KMS-11 (cell line): ENCODE results near the gene BLVRA.
"Not testable (repeated sequence)": the region's sequence is repeated elsewhere in the genome, so short reads cannot be mapped to it uniquely, and the experiment has no call there.

Experiments used
- H2AFZ ChIP-seq: fragments of 200-600 bp; sonication (generic); 2 replicates; pipeline ENCODE4 v1.6.1; 2016; ENCODE audit warnings: antibody characterized with exemption, mixed run types, low read depth
- H3K27ac ChIP-seq: fragments of 200-600 bp; sonication (generic); 2 replicates; pipeline ENCODE4 v1.6.1; 2016; ENCODE audit warnings: mild to moderate bottlenecking, mixed run types
- H3K27me3 ChIP-seq: fragments of 200-600 bp; sonication (generic); 2 replicates; pipeline ENCODE4 v1.6.1; 2017; ENCODE audit warnings: mild to moderate bottlenecking, low read depth, mixed run types, moderate library complexity; ENCODE audit not compliant: insufficient read depth
- H3K36me3 ChIP-seq: fragments of 200-600 bp; sonication (generic); 2 replicates; pipeline ENCODE4 v1.6.1; 2017; ENCODE audit warnings: mild to moderate bottlenecking, mixed run types; ENCODE audit not compliant: insufficient read depth
- H3K4me1 ChIP-seq: fragments of 200-600 bp; sonication (generic); 2 replicates; pipeline ENCODE4 v1.6.1; 2016; ENCODE audit warnings: mild to moderate bottlenecking, low read depth, mixed run types; ENCODE audit not compliant: poor library complexity, severe bottlenecking
- H3K4me2 ChIP-seq: fragments of 200-600 bp; sonication (generic); 2 replicates; pipeline ENCODE4 v1.7.0; 2016; ENCODE audit warnings: mild to moderate bottlenecking, mixed run types
- H3K4me3 ChIP-seq: fragments of 200-600 bp; sonication (generic); IDR thresholded peaks from 2 replicates; pipeline ENCODE4 v1.6.1; 2017; ENCODE audit warnings: low read depth, low read length, mixed read lengths; ENCODE audit not compliant: insufficient read depth
- H3K79me2 ChIP-seq: fragments of 200-600 bp; sonication (generic); 2 replicates; pipeline ENCODE4 v1.6.1; 2016; ENCODE audit warnings: low read depth, mixed run types; ENCODE audit not compliant: insufficient read depth
- H3K9ac ChIP-seq: fragments of 200-600 bp; sonication (generic); 2 replicates; pipeline ENCODE4 v1.6.1; 2016; ENCODE audit warnings: mild to moderate bottlenecking, mixed run types
- H4K20me1 ChIP-seq: fragments of 200-600 bp; sonication (generic); 2 replicates; pipeline ENCODE4 v1.6.1; 2016; ENCODE audit warnings: mild to moderate bottlenecking, mixed run types; ENCODE audit not compliant: insufficient read depth
- TF ChIP-seq, protein P1 (sequence below): fragments of 200-600 bp; sonication (generic); conservative IDR thresholded peaks from 2 replicates; pipeline ENCODE4 v1.6.1; 2017; ENCODE audit warnings: low read depth, mild to moderate bottlenecking, antibody characterized with exemption, low read length, moderate library complexity, mixed read lengths

Gene BLVRA

DNA sequence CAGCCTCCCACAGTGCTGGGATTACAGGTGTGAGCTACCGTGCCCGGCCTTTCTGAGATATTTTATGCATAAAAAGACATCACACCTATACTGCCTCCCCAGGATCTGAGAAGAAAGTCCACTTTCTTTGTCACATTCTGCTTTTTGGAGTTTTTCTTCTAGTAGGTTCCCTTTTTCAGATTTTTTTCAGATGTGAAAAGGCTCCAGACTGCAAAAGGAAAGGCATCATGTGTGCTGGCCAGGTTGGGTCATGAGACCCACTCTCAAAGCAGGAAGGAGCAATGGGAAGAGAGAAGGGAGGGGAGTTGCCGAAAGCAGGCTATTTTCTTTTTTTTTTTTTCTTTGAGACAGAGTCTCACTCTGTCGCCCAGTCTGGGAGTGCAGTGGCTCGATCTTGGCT lies 10.8 kb downstream of the BLVRA start:
- H3K27me3 ChIP-seq: no peaks in the 10 kb centered on the region
- H2AFZ ChIP-seq: no peak overlapping the region
- no peak overlapping the region for H3K4me2 ChIP-seq
- H4K20me1 ChIP-seq: no peaks in the 10 kb centered on the region
- TF ChIP-seq, protein P1, sequence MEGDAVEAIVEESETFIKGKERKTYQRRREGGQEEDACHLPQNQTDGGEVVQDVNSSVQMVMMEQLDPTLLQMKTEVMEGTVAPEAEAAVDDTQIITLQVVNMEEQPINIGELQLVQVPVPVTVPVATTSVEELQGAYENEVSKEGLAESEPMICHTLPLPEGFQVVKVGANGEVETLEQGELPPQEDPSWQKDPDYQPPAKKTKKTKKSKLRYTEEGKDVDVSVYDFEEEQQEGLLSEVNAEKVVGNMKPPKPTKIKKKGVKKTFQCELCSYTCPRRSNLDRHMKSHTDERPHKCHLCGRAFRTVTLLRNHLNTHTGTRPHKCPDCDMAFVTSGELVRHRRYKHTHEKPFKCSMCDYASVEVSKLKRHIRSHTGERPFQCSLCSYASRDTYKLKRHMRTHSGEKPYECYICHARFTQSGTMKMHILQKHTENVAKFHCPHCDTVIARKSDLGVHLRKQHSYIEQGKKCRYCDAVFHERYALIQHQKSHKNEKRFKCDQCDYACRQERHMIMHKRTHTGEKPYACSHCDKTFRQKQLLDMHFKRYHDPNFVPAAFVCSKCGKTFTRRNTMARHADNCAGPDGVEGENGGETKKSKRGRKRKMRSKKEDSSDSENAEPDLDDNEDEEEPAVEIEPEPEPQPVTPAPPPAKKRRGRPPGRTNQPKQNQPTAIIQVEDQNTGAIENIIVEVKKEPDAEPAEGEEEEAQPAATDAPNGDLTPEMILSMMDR: no peak
- peaks cover 3% of the 10 kb centered on the region; the same call in 1 of the 2 replicates for H3K79me2 ChIP-seq
- no peak overlapping the region for H3K27ac ChIP-seq
- no peaks in the 10 kb centered on the region for H3K36me3 ChIP-seq
- H3K4me3 ChIP-seq: no peak overlapping the region
- peaks cover under 1% of the 10 kb centered on the region for H3K4me1 ChIP-seq
- H3K9ac ChIP-seq: no peak overlapping the region

DNA sequence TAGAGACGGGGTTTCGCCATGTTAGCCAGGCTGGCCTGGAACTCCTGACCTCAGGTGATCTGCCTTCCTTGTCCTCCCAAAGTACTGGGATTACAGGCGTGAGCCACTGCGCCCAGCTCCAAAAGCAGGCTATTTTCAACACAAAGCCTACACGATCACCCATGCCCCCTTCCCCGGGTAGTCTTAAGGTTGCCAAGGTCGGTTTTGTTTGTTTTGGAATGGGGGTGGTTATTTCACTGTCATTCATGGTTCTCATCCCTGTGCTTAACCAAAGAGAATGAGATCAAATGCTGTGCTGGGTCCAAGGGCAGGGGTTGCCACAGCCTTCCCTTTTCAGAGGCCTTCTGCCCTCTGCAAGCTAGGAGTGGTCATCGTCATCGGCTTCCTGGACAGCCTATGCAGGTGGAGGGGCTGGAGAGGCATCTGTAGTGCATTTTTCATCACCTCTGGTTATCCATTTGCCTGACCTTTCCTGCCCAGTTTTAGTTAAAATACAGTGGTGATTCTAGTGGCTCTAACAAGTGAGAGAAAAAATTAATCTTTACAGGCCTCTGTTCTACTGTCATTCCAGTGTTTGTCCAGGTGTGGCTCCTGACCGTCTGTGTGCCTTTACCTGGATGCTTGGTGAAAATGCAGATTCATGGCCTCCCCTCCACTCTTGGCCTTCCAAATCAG lies 11.4 kb downstream of the BLVRA start:
- no peak overlapping the region for H3K27ac ChIP-seq
- H3K4me3 ChIP-seq: no peak overlapping the region

DNA sequence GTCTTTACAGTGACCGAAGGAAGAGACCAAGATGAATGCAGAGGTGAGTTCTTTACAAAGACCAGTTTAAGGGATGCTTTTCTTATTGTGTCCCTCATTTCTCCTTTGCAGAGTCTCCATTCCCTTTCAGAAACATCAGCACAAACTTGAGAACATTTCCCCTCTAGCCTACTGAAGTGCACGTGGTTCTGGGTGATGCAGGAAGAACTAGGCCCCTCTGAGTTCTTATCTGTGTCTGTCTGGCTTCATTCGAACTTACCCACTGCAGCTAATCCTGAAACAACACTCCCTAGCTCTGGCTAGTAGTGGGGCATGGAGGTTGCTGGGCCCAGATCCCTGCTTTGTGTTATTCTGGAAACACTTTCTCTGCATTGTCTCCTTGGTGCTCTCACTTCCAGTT lies 12.6 kb downstream of the BLVRA start:
- Histone ChIP-seq H3K36me3 (no peaks in the 10 kb centered on the region), H3K4me3 (no peak overlapping the region), H3K79me2 (no peaks in the 10 kb centered on the region), H3K4me2 (no peak overlapping the region), H2AFZ (no peak overlapping the region), H3K27me3 (no peaks in the 10 kb centered on the region), H3K4me1 (no peaks in the 10 kb centered on the region), H3K9ac (no peak overlapping the region), H4K20me1 (no peaks in the 10 kb centered on the region), H3K27ac (no peak overlapping the region)
- TF ChIP-seq, protein P1: no peak

More for the DNA sequence above, 11.4 kb downstream of the BLVRA start:
- H3K4me2 ChIP-seq: no peak overlapping the region
- H3K4me1 ChIP-seq: no peaks in the 10 kb centered on the region
- H3K9ac ChIP-seq: no peak overlapping the region
- H4K20me1 ChIP-seq: no peaks in the 10 kb centered on the region
- no peaks in the 10 kb centered on the region; the same call in 1 of the 2 replicates for H3K79me2 ChIP-seq
- H3K36me3 ChIP-seq: no peaks in the 10 kb centered on the region
- no peak overlapping the region for H2AFZ ChIP-seq
- TF ChIP-seq, protein P1: no peak
- H3K27me3 ChIP-seq: no peaks in the 10 kb centered on the region

DNA sequence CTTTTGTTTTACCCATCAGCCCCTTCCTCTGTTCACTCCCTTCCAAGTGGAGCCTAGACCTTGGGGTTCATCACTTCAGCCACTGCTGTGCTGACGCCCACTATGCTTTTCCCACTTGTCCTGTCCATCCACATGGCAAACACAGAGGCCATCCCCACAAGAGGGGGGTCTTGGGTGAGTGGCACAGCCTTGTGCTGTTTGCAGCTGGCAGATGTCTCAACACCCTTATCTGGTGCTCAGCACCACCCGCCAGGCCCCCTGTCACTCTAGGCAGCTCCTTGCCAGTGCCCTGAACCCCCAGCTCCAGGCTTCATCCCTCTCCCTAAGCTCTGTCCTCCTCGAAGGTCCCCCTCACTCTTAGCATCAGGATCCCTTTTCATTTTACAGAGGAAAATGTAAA lies 13.1 kb downstream of the BLVRA start:
- Histone ChIP-seq H3K9ac (no peak overlapping the region), H3K36me3 (no peaks in the 10 kb centered on the region), H3K79me2 (no peaks in the 10 kb centered on the region), H3K4me1 (no peaks in the 10 kb centered on the region), H3K4me3 (no peak overlapping the region), H3K27ac (no peak overlapping the region), H3K4me2 (no peak overlapping the region), H4K20me1 (no peaks in the 10 kb centered on the region), H2AFZ (no peak overlapping the region), H3K27me3 (no peaks in the 10 kb centered on the region)
- TF ChIP-seq, protein P1: no peak

DNA sequence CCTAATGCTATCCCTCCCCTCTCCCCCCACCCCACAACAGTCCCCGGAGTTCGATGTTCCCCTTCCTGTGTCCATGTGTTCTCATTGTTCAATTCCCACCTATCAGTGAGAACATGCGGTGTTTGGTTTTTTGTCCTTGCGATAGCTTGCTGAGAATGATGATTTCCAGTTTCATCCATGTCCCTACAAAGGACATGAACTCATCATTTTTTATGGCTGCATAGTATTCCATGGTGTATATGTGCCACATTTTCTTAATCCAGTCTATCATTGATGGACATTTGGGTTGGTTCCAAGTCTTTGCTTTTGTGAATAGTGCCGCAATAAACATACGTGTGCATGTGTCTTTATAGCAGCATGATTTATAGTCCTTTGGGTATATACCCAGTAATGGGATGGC lies 14.8 kb downstream of the BLVRA start:
- H3K79me2 ChIP-seq, H3K27ac ChIP-seq, H4K20me1 ChIP-seq, H3K27me3 ChIP-seq, H3K4me2 ChIP-seq, H2AFZ ChIP-seq, H3K4me1 ChIP-seq, H3K9ac ChIP-seq, H3K4me3 ChIP-seq, H3K36me3 ChIP-seq: not testable (repeated sequence)

DNA sequence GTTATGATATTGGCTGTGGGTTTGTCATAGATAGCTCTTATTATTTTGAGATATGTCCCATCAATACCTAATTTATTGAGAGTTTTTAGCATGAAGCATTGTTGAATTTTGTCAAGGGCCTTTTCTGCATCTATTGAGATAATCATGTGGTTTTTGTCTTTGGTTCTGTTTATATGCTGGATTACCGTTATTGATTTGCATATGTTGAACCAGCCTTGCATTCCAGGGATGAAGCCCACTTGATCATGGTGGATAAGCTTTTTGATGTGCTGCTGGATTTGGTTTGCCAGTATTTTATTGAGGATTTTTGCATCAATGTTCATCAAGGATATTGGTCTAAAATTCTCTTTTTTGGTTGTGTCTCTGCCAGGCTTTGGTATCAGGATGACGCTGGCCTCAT lies 16.8 kb downstream of the BLVRA start:
- H4K20me1 ChIP-seq, H3K9ac ChIP-seq, H3K4me1 ChIP-seq, H3K4me2 ChIP-seq, H3K4me3 ChIP-seq, H3K36me3 ChIP-seq, H3K27ac ChIP-seq, H3K79me2 ChIP-seq, H2AFZ ChIP-seq, H3K27me3 ChIP-seq: not testable (repeated sequence)

DNA sequence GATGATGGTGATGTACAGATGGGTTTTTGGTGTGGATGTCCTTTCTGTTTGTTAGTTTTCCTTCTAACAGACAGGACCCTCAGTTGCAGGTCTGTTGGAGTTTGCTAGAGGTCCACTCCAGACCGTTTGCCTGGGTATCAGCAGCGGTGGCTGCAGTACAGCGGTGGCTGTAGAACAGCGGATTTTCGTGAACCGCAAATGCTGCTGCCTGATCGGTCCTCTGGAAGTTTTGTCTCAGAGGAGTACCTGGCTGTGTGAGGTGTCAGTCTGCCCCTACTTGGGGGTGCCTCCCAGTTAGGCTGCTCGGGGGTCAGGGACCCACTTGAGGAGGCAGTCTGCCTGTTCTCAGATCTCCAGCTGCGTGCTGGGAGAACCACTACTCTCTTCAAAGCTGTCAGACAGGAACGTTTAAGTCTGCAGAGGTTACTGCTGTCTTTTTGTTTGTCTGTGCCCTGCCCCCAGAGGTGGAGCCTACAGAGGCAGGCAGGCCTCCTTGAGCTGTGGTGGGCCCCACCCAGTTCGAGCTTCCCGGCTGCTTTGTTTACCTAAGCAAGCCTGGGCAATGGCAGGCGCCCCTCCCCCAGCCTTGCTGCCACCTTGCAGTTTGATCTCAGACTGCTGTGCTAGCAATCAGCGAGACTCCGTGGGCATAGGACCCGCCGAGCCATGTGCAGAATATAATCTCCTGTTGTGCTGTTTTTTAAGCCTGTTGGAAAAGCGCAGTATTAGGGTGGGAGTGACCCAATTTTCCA lies 20.0 kb downstream of the BLVRA start:
- not testable (repeated sequence) for H3K4me3 ChIP-seq, H3K4me2 ChIP-seq, H3K27ac ChIP-seq, H3K9ac ChIP-seq, H3K27me3 ChIP-seq, H3K36me3 ChIP-seq, H2AFZ ChIP-seq, H4K20me1 ChIP-seq, H3K4me1 ChIP-seq, H3K79me2 ChIP-seq
